Astrocyte (in vitro differentiated cells and primary cell): Measurements from ENCODE around the gene NOS1. TPM values are rescaled to one million over a fixed set of nuclear protein-coding genes. Genes with fewer than 3 reads are reported as not detected.

Experiments
- DNase-seq: peaks from one replicate; pipeline ENCODE4 v3.0.0-alpha.2; 2010; ENCODE audit warnings: low read depth
- FAIRE-seq: peaks from 2 replicates; lab custom pipeline; 2011; peaks lifted over from hg19 to GRCh38; lab: Jason Lieb, UNC
- H2AFZ ChIP-seq: 2 replicates; pipeline ENCODE4 v1.6.0; 2012; ENCODE audit warnings: low read depth, low read length, inconsistent platforms
- H3K27ac ChIP-seq: 2 replicates; pipeline ENCODE4 v1.5.1; 2011; ENCODE audit warnings: low read depth, low read length, inconsistent platforms
- H3K27me3 ChIP-seq: 2 replicates; pipeline ENCODE4 v1.6.0; 2011; ENCODE audit warnings: low read length, inconsistent platforms; ENCODE audit not compliant: insufficient read depth
- H3K36me3 ChIP-seq: 2 replicates; pipeline ENCODE4 v1.5.1; 2011; ENCODE audit warnings: low read length, inconsistent platforms; ENCODE audit not compliant: insufficient read depth
- H3K4me1 ChIP-seq: 2 replicates; pipeline ENCODE4 v1.5.1; 2011; ENCODE audit warnings: low read length, inconsistent platforms; ENCODE audit not compliant: insufficient read depth
- H3K4me2 ChIP-seq: 2 replicates; pipeline ENCODE4 v1.6.0; 2012; ENCODE audit warnings: low read length, inconsistent platforms
- H3K4me3 ChIP-seq: 2 replicates; pipeline ENCODE4 v1.5.1; 2011; ENCODE audit warnings: low read depth, mild to moderate bottlenecking, low read length, inconsistent platforms; ENCODE audit not compliant: insufficient read depth
- H3K79me2 ChIP-seq: 2 replicates; pipeline ENCODE4 v1.6.0; 2012; ENCODE audit warnings: mild to moderate bottlenecking, low read length, inconsistent platforms; ENCODE audit not compliant: insufficient read depth
- H3K9ac ChIP-seq: 2 replicates; pipeline ENCODE4 v1.6.0; 2012; ENCODE audit warnings: mild to moderate bottlenecking, low read length, inconsistent platforms
- H3K9me3 ChIP-seq: 2 replicates; pipeline ENCODE4 v1.5.1; 2012; ENCODE audit warnings: low read depth, mild to moderate bottlenecking, low read length, inconsistent platforms; ENCODE audit not compliant: insufficient read depth
- H4K20me1 ChIP-seq: 2 replicates; pipeline ENCODE4 v1.6.0; 2012; ENCODE audit warnings: low read length, inconsistent platforms; ENCODE audit not compliant: insufficient read depth
- H3K27ac Mint-ChIP-seq: one replicate; pipeline ENCODE4 v1.8.0; 2021; ENCODE audit warnings: mild to moderate bottlenecking, mixed read lengths; ENCODE audit not compliant: unreplicated experiment
- H3K27me3 Mint-ChIP-seq: one replicate; pipeline ENCODE4 v1.8.0; 2021; ENCODE audit warnings: low read depth, mixed read lengths; ENCODE audit not compliant: unreplicated experiment
- H3K36me3 Mint-ChIP-seq: one replicate; pipeline ENCODE4 v1.8.0; 2021; ENCODE audit warnings: low read depth, mixed read lengths; ENCODE audit not compliant: unreplicated experiment
- H3K4me1 Mint-ChIP-seq: one replicate; pipeline ENCODE4 v1.8.0; 2021; ENCODE audit warnings: low read depth, mixed read lengths; ENCODE audit not compliant: unreplicated experiment
- H3K4me3 Mint-ChIP-seq: one replicate; pipeline ENCODE4 v1.8.0; 2021; ENCODE audit warnings: mild to moderate bottlenecking, moderate library complexity, mixed read lengths; ENCODE audit not compliant: unreplicated experiment
- H3K9me3 Mint-ChIP-seq: one replicate; pipeline ENCODE4 v1.8.0; 2021; ENCODE audit warnings: mild to moderate bottlenecking, mixed read lengths; ENCODE audit not compliant: unreplicated experiment
- CTCF ChIP-seq: IDR thresholded peaks from 2 replicates; pipeline ENCODE4 v1.5.1; 2011; ENCODE audit warnings: low read depth, mild to moderate bottlenecking, inconsistent platforms, low read length, moderate library complexity; ENCODE audit not compliant: insufficient read depth
- EZH2 ChIP-seq: IDR thresholded peaks from 2 replicates; pipeline ENCODE4 v1.6.1; 2012; ENCODE audit warnings: mild to moderate bottlenecking, low read length, inconsistent platforms; ENCODE audit not compliant: insufficient read depth
- total RNA-seq: library from RNA; stranded (reverse); gene quantifications from 2 replicates; pipeline ENCODE4 v1.2.1, GENCODE V29; 2021

NOS1 gene
- total RNA-seq, 1 donor from 2014 or later, result 0.05 TPM

DNA sequence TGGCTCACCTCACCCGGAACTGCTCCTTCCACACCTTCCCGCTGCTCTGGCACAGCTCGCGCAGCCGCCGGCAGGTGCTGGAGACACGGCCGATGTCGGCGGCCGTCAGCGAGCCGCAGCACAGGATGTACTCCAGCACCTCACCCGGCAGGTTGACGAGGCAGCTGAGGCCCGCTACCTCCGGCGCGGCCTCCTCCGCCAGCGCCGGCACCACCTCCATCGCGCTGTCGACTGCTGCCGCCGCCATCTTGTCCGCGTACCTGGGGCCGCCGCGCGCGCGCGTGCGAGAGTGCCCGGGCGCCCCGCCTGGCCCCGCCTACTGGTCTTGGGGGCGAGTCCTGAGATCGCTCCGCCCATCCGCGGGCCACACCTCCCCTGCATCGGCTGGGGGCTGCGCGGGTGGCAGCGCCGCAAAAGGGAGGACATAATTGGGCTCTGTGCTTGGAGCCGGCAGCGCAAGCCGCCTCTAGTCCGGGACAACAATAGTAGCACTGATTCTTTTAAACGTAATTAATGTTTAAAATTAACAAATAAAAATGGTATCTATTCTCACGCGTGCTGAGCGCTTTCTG lies 171.1 kb downstream of the NOS1 start, which contains the start of gene FBXO21:
TSS of gene FBXO21 (minus strand) at position 261 of the 572 bp plus-strand sequence. CDS start at position 247, 14 bp downstream.
- Histone ChIP-seq H3K9ac (peak within 1 kb of the TSS; percentile 81), H3K4me1 (peaks cover 9% of the 10 kb centered on the region), H2AFZ (peak within 1 kb of the TSS; percentile 99), H3K36me3 (peaks cover 5% of the 10 kb centered on the region), H3K9me3 (no peaks in the 10 kb centered on the region), H3K27ac (peak within 1 kb of the TSS; percentile 73), H3K4me2 (peak within 1 kb of the TSS; percentile 97), H3K79me2 (peaks cover 36% of the 10 kb centered on the region), H3K4me3 (peak within 1 kb of the TSS; percentile 81), H3K27me3 (no peaks in the 10 kb centered on the region), H4K20me1 (peaks cover 21% of the 10 kb centered on the region)
- FAIRE-seq, result no peak
- Mint-ChIP-seq H3K36me3 (no peaks in the 10 kb centered on the region), H3K4me3 (peak within 1 kb of the TSS; percentile 87), H3K4me1 (peaks cover 2% of the 10 kb centered on the region), H3K27ac (peak within 1 kb of the TSS; percentile 49), H3K9me3 (no peaks in the 10 kb centered on the region), H3K27me3 (no peaks in the 10 kb centered on the region)
- no peak for TF ChIP-seq EZH2
- TF ChIP-seq CTCF, result no peak
- peak; percentile 56 for DNase-seq

DNA sequence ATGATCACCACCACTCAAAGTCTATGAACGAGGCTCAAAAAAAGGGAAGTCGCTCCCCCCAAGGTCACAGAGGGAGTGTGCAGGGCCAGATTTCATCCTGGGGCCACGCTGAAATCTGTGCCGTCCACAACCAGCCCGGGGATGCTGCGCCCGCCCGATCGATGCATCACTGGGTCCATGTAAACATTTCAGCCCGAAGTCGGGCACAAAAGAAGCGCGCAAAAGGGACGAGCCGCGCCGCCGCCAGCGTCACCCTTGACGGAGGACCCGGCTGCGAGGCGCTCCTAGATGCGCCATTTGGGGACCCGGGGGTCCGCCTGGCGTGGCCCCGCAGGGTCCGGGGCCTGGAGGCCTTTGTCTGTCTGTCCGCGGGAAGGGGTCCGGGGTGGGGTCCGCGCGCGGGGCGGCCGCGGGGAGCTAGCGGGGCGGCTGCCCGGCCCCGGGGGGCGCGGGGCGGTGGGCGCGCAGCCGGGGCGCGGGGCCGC lies 171.7 kb downstream of the NOS1 start:
- Histone ChIP-seq H3K27me3 (no peaks in the 10 kb centered on the region), H3K4me3 (peak overlapping the region; percentile 81), H3K9ac (peak overlapping the region; percentile 81), H3K4me1 (peaks cover 9% of the 10 kb centered on the region), H3K4me2 (peak overlapping the region; percentile 97), H3K27ac (peak overlapping the region; percentile 73), H3K79me2 (peaks cover 36% of the 10 kb centered on the region), H4K20me1 (peaks cover 21% of the 10 kb centered on the region), H3K36me3 (peaks cover 9% of the 10 kb centered on the region), H3K9me3 (no peaks in the 10 kb centered on the region), H2AFZ (peak overlapping the region; percentile 99)
- Mint-ChIP-seq H3K4me1 (peaks cover 2% of the 10 kb centered on the region), H3K36me3 (peaks cover 1% of the 10 kb centered on the region), H3K9me3 (no peaks in the 10 kb centered on the region), H3K27me3 (no peaks in the 10 kb centered on the region), H3K27ac (peak overlapping the region; percentile 49), H3K4me3 (peak overlapping the region; percentile 87)
- no peak for TF ChIP-seq CTCF
- no peak for TF ChIP-seq EZH2
- FAIRE-seq (no peak), DNase-seq (peak; percentile 12)
